ENCODE data around the gene SUGCT. TPM values are rescaled to one million over a fixed set of nuclear protein-coding genes. Genes with fewer than 3 reads are reported as not detected.
"Not testable (repeated sequence)": the region's sequence is repeated elsewhere in the genome, so short reads cannot be mapped to it uniquely, and the experiment has no call there.

Gene SUGCT
- total and polyA plus RNA-seq, 5 donors: 5.7 to 10.3 (median 6.1) TPM

GRCh38 chr7:40105879-40106473 lies 28.8 kb upstream of the SUGCT start:
- DNase-seq (no peak), ATAC-seq (peak in 1 of 2 donors; percentile 38)
- no peaks in the 10 kb centered on the region for H3K9me3 ChIP-seq (ENCODE audit: control insufficient read depth, low read length)
- no peaks in the 10 kb centered on the region for H3K4me1 ChIP-seq (ENCODE audit: control insufficient read depth, insufficient read depth, low read length)
- no peaks in the 10 kb centered on the region for H3K27me3 ChIP-seq (ENCODE audit: control insufficient read depth, insufficient read depth)
- 56% methylated on average over 4 of the region's 4 CpGs for WGBS
- intact Hi-C loops (cut with DNase I): no loop called here
- no peak overlapping the region for H3K4me3 ChIP-seq (ENCODE audit: low read length)
- H3K27ac ChIP-seq (ENCODE audit: low read length): no peak overlapping the region

DNA sequence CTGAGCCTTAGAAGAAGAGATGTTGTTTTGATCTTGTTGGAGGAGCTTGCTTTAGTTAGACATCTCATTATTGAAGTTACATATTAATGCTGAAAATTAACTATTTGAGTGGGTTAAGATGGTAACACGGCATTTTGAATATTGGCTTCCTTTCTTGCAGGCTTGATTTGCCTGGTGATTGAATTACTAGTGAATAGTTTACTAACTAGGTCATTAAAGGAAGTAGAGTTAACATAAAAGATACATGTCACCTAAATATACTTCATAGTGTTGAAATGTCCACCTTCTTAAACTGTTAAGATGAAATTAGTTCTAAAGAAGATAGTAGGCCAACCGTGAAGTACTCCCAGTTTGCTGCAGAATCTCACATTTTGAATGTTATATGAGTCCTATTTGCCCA lies 18.9 kb upstream of the SUGCT start:
- DNase-seq: no peak
- Histone ChIP-seq H3K27ac (ENCODE audit: low read length) (no peak overlapping the region), H3K4me1 (ENCODE audit: control insufficient read depth, insufficient read depth, low read length) (peaks cover 1% of the 10 kb centered on the region), H3K9me3 (ENCODE audit: control insufficient read depth, low read length) (no peaks in the 10 kb centered on the region), H3K27me3 (ENCODE audit: control insufficient read depth, insufficient read depth) (no peaks in the 10 kb centered on the region), H3K4me3 (ENCODE audit: low read length) (no peak overlapping the region)
- ATAC-seq: no peak
- WGBS: 96% methylated on average over 2 of the region's 2 CpGs
- intact Hi-C loops (cut with DNase I): no loop called here

- H3K9me3 ChIP-seq (ENCODE audit: control insufficient read depth, low read length); H3K4me1 ChIP-seq (ENCODE audit: control insufficient read depth, insufficient read depth, low read length); DNase-seq; H3K4me3 ChIP-seq (ENCODE audit: low read length); intact Hi-C loops (cut with DNase I); H3K27ac ChIP-seq (ENCODE audit: low read length); H3K27me3 ChIP-seq (ENCODE audit: control insufficient read depth, insufficient read depth); ATAC-seq: not testable (repeated sequence)
- 97% methylated on average over 9 of the region's 9 CpGs for WGBS
Observed at GRCh38 chr7:40117199-40117598, 17.6 kb upstream of the SUGCT start.

GRCh38 chr7:40118201-40118600 lies 16.6 kb upstream of the SUGCT start:
- WGBS: 69% methylated on average over 7 of the region's 7 CpGs
- H3K27ac ChIP-seq (ENCODE audit: low read length); H3K9me3 ChIP-seq (ENCODE audit: control insufficient read depth, low read length); intact Hi-C loops (cut with DNase I); H3K4me1 ChIP-seq (ENCODE audit: control insufficient read depth, insufficient read depth, low read length); DNase-seq; ATAC-seq; H3K27me3 ChIP-seq (ENCODE audit: control insufficient read depth, insufficient read depth); H3K4me3 ChIP-seq (ENCODE audit: low read length): not testable (repeated sequence)

DNA sequence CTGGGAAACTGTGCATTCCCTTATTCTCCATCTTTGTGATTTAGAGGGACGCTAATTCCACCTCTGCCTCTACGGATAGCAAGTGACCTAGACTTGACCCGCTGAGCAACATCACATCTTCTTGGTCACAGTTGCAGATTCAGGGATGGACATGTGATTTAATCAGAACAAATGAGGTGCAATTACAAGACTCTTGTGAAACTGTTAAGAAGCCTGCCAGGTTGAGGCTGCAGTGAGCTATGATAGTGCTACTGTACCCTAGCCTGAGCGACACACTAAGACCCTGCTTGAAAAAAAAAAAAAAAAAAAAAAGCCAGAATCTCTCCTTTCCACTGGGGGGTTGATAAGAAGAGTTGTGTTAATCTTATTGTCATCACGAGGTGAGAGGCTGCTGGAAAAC lies 14.8 kb upstream of the SUGCT start:
- Histone ChIP-seq H3K9me3 (ENCODE audit: control insufficient read depth, low read length) (no peaks in the 10 kb centered on the region), H3K27ac (ENCODE audit: low read length) (no peak overlapping the region), H3K27me3 (ENCODE audit: control insufficient read depth, insufficient read depth) (no peaks in the 10 kb centered on the region), H3K4me1 (ENCODE audit: control insufficient read depth, insufficient read depth, low read length) (peaks cover 1% of the 10 kb centered on the region), H3K4me3 (ENCODE audit: low read length) (no peak overlapping the region)
- no peak for ATAC-seq
- DNase-seq: no peak
- intact Hi-C loops (cut with DNase I): no loop called here
- WGBS: 66% methylated on average over 5 of the region's 5 CpGs

DNA sequence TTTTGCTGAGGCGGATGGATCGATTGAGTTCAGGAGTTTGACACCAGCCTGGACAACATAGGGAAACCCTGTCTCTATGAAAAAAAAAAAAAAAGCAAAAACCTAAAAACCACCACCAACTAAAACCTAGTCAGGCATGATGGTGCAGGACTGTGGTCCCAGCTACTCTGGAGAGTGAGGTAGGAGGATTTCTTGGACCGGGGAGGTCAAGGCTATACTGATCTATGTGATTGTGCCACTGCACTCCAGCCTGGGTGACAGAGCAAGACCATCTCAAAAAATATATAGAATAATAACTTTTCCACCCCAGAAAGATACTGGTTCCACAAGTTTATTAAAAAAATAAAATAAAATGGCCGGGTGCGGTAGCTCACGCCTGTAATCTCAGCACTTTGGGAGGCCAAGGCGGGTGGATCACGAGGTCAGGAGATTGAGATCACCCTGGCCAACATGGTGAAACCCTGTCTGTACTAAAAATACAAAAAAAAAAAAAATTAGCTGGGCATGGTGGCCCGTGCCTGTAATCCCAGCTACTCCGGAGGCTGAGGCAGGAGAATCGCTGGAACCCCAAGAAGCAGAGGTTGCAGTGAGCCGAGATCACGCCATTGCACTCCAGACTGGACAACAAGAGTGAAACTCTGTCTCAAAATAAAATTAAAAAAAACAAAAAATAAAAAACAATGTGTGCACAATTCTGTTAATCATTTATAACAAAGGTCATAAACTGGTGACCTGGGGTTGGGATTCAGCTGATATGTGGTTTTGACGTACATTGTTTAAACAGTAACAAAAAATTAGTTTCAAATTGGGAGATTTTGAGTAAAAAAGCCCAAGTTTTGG lies 12.5 kb upstream of the SUGCT start:
- DNase-seq; H3K4me3 ChIP-seq (ENCODE audit: low read length); H3K4me1 ChIP-seq (ENCODE audit: control insufficient read depth, insufficient read depth, low read length); ATAC-seq; H3K9me3 ChIP-seq (ENCODE audit: control insufficient read depth, low read length); H3K27me3 ChIP-seq (ENCODE audit: control insufficient read depth, insufficient read depth); intact Hi-C loops (cut with DNase I); H3K27ac ChIP-seq (ENCODE audit: low read length): not testable (repeated sequence)
- 96% methylated on average over 14 of the region's 14 CpGs for WGBS

DNA sequence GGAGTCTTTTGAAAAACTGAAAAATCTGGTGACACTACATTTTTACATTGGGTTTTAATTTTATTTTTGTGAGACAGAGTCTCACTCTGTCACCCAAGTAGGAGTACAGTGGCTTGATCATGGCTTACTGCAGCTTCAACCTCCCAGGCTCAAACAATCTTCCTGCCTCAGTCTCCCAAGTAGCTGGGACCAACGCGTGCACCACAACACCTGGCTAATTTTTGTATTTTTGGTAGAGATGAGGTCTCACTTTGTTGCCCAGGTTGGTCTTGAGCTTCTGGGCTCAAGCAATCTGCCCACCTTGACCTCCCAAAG lies 11.9 kb upstream of the SUGCT start:
- Histone ChIP-seq H3K4me3 (ENCODE audit: low read length) (no peak overlapping the region), H3K4me1 (ENCODE audit: control insufficient read depth, insufficient read depth, low read length) (peaks cover 1% of the 10 kb centered on the region), H3K27ac (ENCODE audit: low read length) (no peak overlapping the region), H3K27me3 (ENCODE audit: control insufficient read depth, insufficient read depth) (no peaks in the 10 kb centered on the region), H3K9me3 (ENCODE audit: control insufficient read depth, low read length) (no peaks in the 10 kb centered on the region)
- intact Hi-C loops (cut with DNase I): no loop called here
- ATAC-seq (no peak), DNase-seq (no peak)
- 94% methylated on average over 2 of the region's 2 CpGs for WGBS

DNA sequence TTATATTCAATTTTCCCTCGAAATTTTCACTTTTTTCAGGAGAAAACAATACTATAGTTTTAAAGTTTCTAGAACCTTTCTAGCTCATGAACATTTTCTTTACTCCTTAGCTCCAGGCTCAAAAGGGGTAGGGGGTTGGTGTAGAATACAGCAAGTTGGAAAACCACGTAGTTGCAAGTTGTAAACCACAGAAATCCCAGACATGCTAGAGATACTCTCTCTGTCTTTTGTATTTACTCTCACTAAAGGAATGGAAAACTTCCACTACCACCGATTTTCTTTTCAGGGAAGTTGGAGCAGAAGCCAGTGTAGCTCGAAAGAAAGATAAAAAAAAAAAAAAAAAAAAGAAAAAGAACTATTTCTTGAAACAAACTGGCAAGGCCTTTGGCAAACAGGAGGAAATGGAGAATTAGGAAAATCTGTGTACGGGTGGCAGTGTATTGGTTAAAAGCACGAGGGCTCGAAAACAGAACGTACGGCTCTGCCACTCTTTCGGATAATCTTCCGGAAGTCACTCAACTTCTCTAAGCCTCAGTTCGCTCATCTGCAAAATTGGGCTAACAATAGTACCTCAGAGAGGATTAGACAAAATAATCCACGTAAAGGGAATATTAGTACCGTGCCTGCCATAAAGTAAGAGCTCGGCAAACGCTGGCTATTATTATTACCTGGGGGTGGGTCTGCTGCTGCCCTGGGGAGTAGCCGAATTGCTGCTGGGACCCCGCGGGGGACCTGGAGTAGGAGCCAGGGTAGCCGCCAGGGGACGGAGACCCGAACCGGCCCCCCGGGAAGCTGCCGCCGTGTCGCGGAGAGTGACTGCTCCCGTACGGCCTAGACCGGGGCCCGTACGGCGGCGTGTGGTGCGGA lies 1.0 kb upstream of the SUGCT start:
- no peak for DNase-seq
- Histone ChIP-seq H3K4me1 (ENCODE audit: control insufficient read depth, insufficient read depth, low read length) (no peaks in the 10 kb centered on the region), H3K27me3 (ENCODE audit: control insufficient read depth, insufficient read depth) (no peaks in the 10 kb centered on the region), H3K4me3 (ENCODE audit: low read length) (peak overlapping the region; percentile 86), H3K9me3 (ENCODE audit: control insufficient read depth, low read length) (no peaks in the 10 kb centered on the region), H3K27ac (ENCODE audit: low read length) (peak overlapping the region; percentile 87)
- 1% methylated on average over 36 of the region's 36 CpGs for WGBS
- peak; percentile 81 to 83 for ATAC-seq
- intact Hi-C loops (cut with DNase I): no loop called here

GRCh38 chr7:40135317-40135610 lies 459 bp downstream of the SUGCT start:
- Histone ChIP-seq H3K4me3 (ENCODE audit: low read length) (peak overlapping the region; percentile 86), H3K4me1 (ENCODE audit: control insufficient read depth, insufficient read depth, low read length) (no peaks in the 10 kb centered on the region), H3K9me3 (ENCODE audit: control insufficient read depth, low read length) (no peaks in the 10 kb centered on the region), H3K27ac (ENCODE audit: low read length) (peak overlapping the region; percentile 43), H3K27me3 (ENCODE audit: control insufficient read depth, insufficient read depth) (no peaks in the 10 kb centered on the region)
- intact Hi-C loops (cut with DNase I): no loop called here
- DNase-seq (no peak), ATAC-seq (no peak)
- WGBS: 2% methylated on average over 17 of the region's 17 CpGs

GRCh38 chr7:40137563-40137962 lies 2.8 kb downstream of the SUGCT start:
- ATAC-seq (no peak), DNase-seq (no peak)
- WGBS: 92% methylated on average over 2 of the region's 2 CpGs
- intact Hi-C loops (cut with DNase I): no loop called here
- Histone ChIP-seq H3K27me3 (ENCODE audit: control insufficient read depth, insufficient read depth) (no peaks in the 10 kb centered on the region), H3K4me1 (ENCODE audit: control insufficient read depth, insufficient read depth, low read length) (no peaks in the 10 kb centered on the region), H3K4me3 (ENCODE audit: low read length) (no peak overlapping the region), H3K27ac (ENCODE audit: low read length) (no peak overlapping the region), H3K9me3 (ENCODE audit: control insufficient read depth, low read length) (no peaks in the 10 kb centered on the region)

DNA sequence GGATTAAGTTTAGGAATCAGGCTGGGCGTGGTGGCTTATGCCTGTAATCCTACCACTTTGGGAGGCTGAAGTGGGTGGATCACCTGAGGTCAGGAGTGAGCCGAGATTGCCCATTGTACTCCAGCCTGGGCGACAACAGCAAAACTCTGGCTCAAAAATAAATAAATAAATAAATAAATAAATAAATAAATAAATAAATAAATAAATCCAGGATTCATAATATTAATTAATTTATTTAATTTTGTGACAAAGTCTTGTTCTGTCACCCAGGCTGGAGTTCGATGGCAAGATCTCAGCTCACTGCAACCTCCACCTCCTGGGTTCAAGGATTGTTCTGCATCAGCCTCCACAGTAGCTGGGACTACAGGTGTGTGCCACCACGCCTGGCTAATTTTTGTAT lies 4.2 kb downstream of the SUGCT start:
- 92% methylated on average over 5 of the region's 5 CpGs for WGBS
- no peaks in the 10 kb centered on the region for H3K9me3 ChIP-seq (ENCODE audit: control insufficient read depth, low read length)
- no peak for DNase-seq
- H3K27me3 ChIP-seq (ENCODE audit: control insufficient read depth, insufficient read depth): no peaks in the 10 kb centered on the region
- H3K27ac ChIP-seq (ENCODE audit: low read length): no peak overlapping the region
- no peaks in the 10 kb centered on the region for H3K4me1 ChIP-seq (ENCODE audit: control insufficient read depth, insufficient read depth, low read length)
- intact Hi-C loops (cut with DNase I): no loop called here
- H3K4me3 ChIP-seq (ENCODE audit: low read length): no peak overlapping the region
- no peak for ATAC-seq
